Neuronal stem cell (in vitro differentiated cells): Measurements from ENCODE around the gene PRDM8.

Source experiments
- DNase-seq: peaks from one replicate; pipeline ENCODE4 v3.0.0-alpha.2; 2013; ENCODE audit warnings: low spot score
- H2AFZ ChIP-seq: one replicate; pipeline ENCODE4 v1.6.1; 2013; ENCODE audit warnings: mild to moderate bottlenecking, low read length, inconsistent platforms
- H2AK5ac ChIP-seq: 2 replicates; pipeline ENCODE4 v1.6.1; 2013; ENCODE audit warnings: low read depth, mild to moderate bottlenecking, inconsistent platforms, low read length, moderate library complexity, mixed read lengths
- H2BK120ac ChIP-seq: 2 replicates; pipeline ENCODE4 v1.6.1; 2013; ENCODE audit warnings: low read depth, mild to moderate bottlenecking, inconsistent platforms, low read length, moderate library complexity, mixed read lengths
- H2BK12ac ChIP-seq: one replicate; pipeline ENCODE4 v1.6.1; 2013; ENCODE audit warnings: low read length, inconsistent platforms
- H2BK15ac ChIP-seq: 2 replicates; pipeline ENCODE4 v1.6.1; 2013; ENCODE audit warnings: mild to moderate bottlenecking, low read length, inconsistent platforms, mixed read lengths
- H2BK5ac ChIP-seq: one replicate; pipeline ENCODE4 v1.6.1; 2013; ENCODE audit warnings: inconsistent platforms, mild to moderate bottlenecking, low read length, moderate library complexity
- H3K14ac ChIP-seq: one replicate; pipeline ENCODE4 v1.6.1; 2013; ENCODE audit warnings: low read length, inconsistent platforms
- H3K18ac ChIP-seq: 2 replicates; pipeline ENCODE4 v1.6.1; 2013; ENCODE audit warnings: low read length, inconsistent platforms
- H3K23ac ChIP-seq: 2 replicates; pipeline ENCODE4 v1.6.1; 2013; ENCODE audit warnings: low read depth, mild to moderate bottlenecking, mixed read lengths, low read length, inconsistent platforms; ENCODE audit not compliant: poor library complexity
- H3K27ac ChIP-seq: replicated peaks from 3 replicates; pipeline ENCODE4 v1.5.1; 2013; ENCODE audit warnings: low read length, inconsistent platforms
- H3K27me3 ChIP-seq, 3 experiments: 2 replicates each; pipeline ENCODE4 v1.6.1; 2013; ENCODE audit warnings: low read length in 3 of 3, mild to moderate bottlenecking in 2 of 3, inconsistent platforms in 1 of 3, low read depth in 1 of 3, mixed read lengths in 1 of 3, moderate library complexity in 1 of 3; ENCODE audit not compliant: control insufficient read depth in 3 of 3, insufficient read depth in 3 of 3
- H3K36me3 ChIP-seq, 2 donors: replicated peaks in 1 of 2; 2 replicates each; pipeline ENCODE4 v1.6.1; 2013; ENCODE audit warnings: low read length in 2 of 2; ENCODE audit not compliant: control insufficient read depth in 2 of 2, insufficient read depth in 2 of 2
- H3K4ac ChIP-seq: 2 replicates; pipeline ENCODE4 v1.6.1; 2013; ENCODE audit warnings: inconsistent platforms, mild to moderate bottlenecking, low read length, moderate library complexity
- H3K4me1 ChIP-seq, 2 donors: 1 replicate in 1 of 2; 2 replicates in 1 of 2; pipeline ENCODE4 v1.6.1; 2013; ENCODE audit warnings: low read length in 2 of 2, low read depth in 1 of 2; ENCODE audit not compliant: control insufficient read depth in 2 of 2, insufficient read depth in 1 of 2
- H3K4me2 ChIP-seq: one replicate; pipeline ENCODE4 v1.6.1; 2013; ENCODE audit warnings: mild to moderate bottlenecking, low read length, inconsistent platforms; ENCODE audit not compliant: insufficient read depth, poor library complexity, severe bottlenecking
- H3K4me3 ChIP-seq, 2 donors: 2 replicates each; pipeline ENCODE4 v1.5.1; 2013; ENCODE audit warnings: low read length in 2 of 2, mild to moderate bottlenecking in 2 of 2, inconsistent platforms in 1 of 2, moderate library complexity in 1 of 2
- H3K79me1 ChIP-seq: one replicate; pipeline ENCODE4 v1.6.1; 2013; ENCODE audit warnings: low read depth, mild to moderate bottlenecking, inconsistent platforms, low read length, moderate library complexity
- H3K9ac ChIP-seq: one replicate; pipeline ENCODE4 v1.6.1; 2013; ENCODE audit warnings: mild to moderate bottlenecking, low read depth, low read length, inconsistent platforms; ENCODE audit not compliant: poor library complexity
- H3K9me3 ChIP-seq, 2 donors: replicated peaks in 1 of 2; 2 replicates each; pipeline versions ENCODE3 to v1.6.1; 2013; ENCODE audit warnings: low read length in 2 of 2, mild to moderate bottlenecking in 2 of 2, inconsistent platforms in 1 of 2, low read depth in 1 of 2, mixed read lengths in 1 of 2, moderate library complexity in 1 of 2; ENCODE audit not compliant: control insufficient read depth in 2 of 2, insufficient read depth in 1 of 2
- H4K8ac ChIP-seq: one replicate; pipeline ENCODE4 v1.6.1; 2013; ENCODE audit warnings: low read depth, mild to moderate bottlenecking, inconsistent platforms, low read length, moderate library complexity
- H4K91ac ChIP-seq: one replicate; pipeline ENCODE4 v1.6.1; 2013; ENCODE audit warnings: low read length, low read depth, mild to moderate bottlenecking, inconsistent platforms; ENCODE audit not compliant: poor library complexity
- WGBS, 2 donors: extraction: QIAGEN DNeasy Blood & Tissue Kit; methylation state at CpG; one replicate each; pipeline ENCODE4 v1.1.7; 2013; ENCODE audit warnings: missing lambda C conversion rate in 2 of 2, mixed read lengths in 1 of 2; ENCODE audit not compliant: insufficient read length in 2 of 2, insufficient replicate concordance in 1 of 2; ENCODE audit errors: extremely low coverage in 2 of 2; 5-methylcytosine and 5-hydroxymethylcytosine counted together

The PRDM8 gene

DNA sequence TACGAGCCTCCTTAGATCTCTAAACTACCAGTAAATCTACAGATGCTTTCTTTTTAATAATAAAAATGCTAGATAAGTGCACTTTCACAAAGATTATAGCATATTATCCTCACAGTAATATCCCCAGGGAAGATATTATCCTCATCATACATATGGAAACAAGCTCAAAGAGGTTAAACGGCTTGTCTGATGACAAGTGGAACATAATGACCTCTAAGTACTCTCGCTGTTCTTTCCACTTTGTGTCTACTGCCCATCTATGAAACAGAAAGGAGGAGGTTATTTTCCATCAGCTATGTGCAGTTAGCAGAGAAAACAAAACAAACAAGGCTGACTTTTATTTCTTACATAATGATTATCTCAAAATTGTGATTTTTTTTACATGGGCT lies 42.8 kb upstream of the PRDM8 start:
- no peak overlapping the region for H3K18ac ChIP-seq
- no peak overlapping the region for H3K27ac ChIP-seq
- H3K4me1 ChIP-seq = no peaks in the 10 kb centered on the region
- H4K91ac ChIP-seq = no peak overlapping the region
- no peak overlapping the region for H4K8ac ChIP-seq
- no peak overlapping the region for H2BK12ac ChIP-seq
- no peak for DNase-seq
- no peak overlapping the region for H3K23ac ChIP-seq
- H3K4me3 ChIP-seq = no peak overlapping the region
- H2BK15ac ChIP-seq = no peak overlapping the region
- no peak overlapping the region for H3K9ac ChIP-seq
- H2AFZ ChIP-seq = no peak overlapping the region
- no peaks in the 10 kb centered on the region for H3K36me3 ChIP-seq
- H2BK120ac ChIP-seq = no peak overlapping the region
- no peaks in the 10 kb centered on the region for H3K27me3 ChIP-seq
- no peak overlapping the region for H2BK5ac ChIP-seq
- H3K4me2 ChIP-seq = no peak overlapping the region
- no peaks in the 10 kb centered on the region for H3K9me3 ChIP-seq
- no peak overlapping the region for H3K14ac ChIP-seq
- no peak overlapping the region for H2AK5ac ChIP-seq
- no peak overlapping the region for H3K4ac ChIP-seq
- no peaks in the 10 kb centered on the region for H3K79me1 ChIP-seq
- WGBS, 2 donors = no CpG with 5 or more reads among the region's 3 CpGs

DNA sequence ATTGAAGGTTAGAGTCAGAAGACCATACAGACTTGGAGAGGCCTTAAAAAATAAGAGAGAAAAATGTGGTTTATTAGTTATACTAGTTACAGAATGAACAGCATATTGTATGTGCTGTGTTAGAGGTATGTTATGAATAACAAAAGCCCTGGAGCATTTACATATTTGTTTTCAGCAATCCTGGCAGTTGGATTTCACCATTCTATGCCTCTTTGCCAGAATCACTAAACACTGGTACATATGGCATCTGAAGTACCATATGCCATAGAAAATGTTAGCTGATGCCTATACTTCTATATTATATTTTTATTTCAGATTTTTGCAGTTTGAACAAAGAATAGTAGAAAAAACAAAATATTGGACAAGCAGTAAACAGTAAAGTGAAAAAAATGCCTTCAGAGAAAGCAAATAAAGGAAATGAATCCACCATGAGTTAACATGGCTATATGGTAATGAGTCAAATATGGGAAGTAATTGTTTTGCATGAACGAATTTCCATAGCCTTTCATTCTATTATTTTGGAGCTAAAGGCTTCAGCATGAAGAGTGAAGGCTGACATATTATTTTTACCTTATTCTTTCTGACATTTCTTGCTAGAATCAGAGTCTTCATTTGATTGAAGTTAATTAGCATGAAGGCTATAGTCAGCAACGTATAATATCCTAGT lies 41.9 kb upstream of the PRDM8 start:
- H2BK15ac ChIP-seq = no peak overlapping the region
- H3K14ac ChIP-seq = no peak overlapping the region
- no peaks in the 10 kb centered on the region for H3K36me3 ChIP-seq
- no peak overlapping the region for H4K8ac ChIP-seq
- H3K18ac ChIP-seq = no peak overlapping the region
- H3K9me3 ChIP-seq = no peaks in the 10 kb centered on the region
- no peak overlapping the region for H3K23ac ChIP-seq
- no peak overlapping the region for H2BK5ac ChIP-seq
- DNase-seq = no peak
- H3K4ac ChIP-seq = no peak overlapping the region
- H3K4me1 ChIP-seq = no peaks in the 10 kb centered on the region
- H2AK5ac ChIP-seq = no peak overlapping the region
- H2BK12ac ChIP-seq = no peak overlapping the region
- H3K27ac ChIP-seq = no peak overlapping the region
- H3K27me3 ChIP-seq = no peaks in the 10 kb centered on the region
- H3K4me3 ChIP-seq = no peak overlapping the region
- H2AFZ ChIP-seq = no peak overlapping the region
- no CpG with 5 or more reads among the region's 2 CpGs for WGBS, 2 donors
- no peak overlapping the region for H4K91ac ChIP-seq
- H2BK120ac ChIP-seq = no peak overlapping the region
- H3K4me2 ChIP-seq = no peak overlapping the region
- H3K79me1 ChIP-seq = no peaks in the 10 kb centered on the region
- H3K9ac ChIP-seq = no peak overlapping the region

DNA sequence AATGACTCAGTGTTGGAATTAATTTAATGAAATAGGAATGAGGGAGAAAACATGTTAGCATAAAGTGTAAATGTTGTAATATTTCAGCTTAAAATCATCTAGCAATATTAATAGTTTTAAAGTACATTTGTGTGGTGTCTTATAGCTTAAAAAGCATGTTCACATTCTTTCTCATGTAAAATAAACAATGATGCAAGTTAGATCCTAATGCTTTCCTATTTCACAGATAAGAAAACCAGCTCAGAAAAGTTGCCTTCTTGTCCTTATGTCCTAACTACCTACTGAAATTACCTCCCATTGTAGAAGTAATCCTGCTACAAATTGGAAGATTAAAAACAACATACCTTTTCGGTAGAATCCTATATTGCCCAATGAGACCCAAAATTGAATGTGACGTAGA lies 40.9 kb upstream of the PRDM8 start:
- Histone ChIP-seq H3K4me2 (no peak overlapping the region), H2AFZ (no peak overlapping the region), H2BK120ac (no peak overlapping the region), H3K18ac (no peak overlapping the region), H3K27me3 (no peaks in the 10 kb centered on the region), H3K23ac (no peak overlapping the region), H2AK5ac (no peak overlapping the region), H2BK15ac (no peak overlapping the region), H3K4me3 (no peak overlapping the region), H2BK5ac (no peak overlapping the region), H3K79me1 (no peaks in the 10 kb centered on the region), H3K9me3 (no peaks in the 10 kb centered on the region), H4K8ac (no peak overlapping the region), H3K14ac (no peak overlapping the region), H3K9ac (no peak overlapping the region), H3K4ac (no peak overlapping the region), H2BK12ac (no peak overlapping the region), H3K27ac (no peak overlapping the region), H3K4me1 (no peaks in the 10 kb centered on the region), H4K91ac (no peak overlapping the region), H3K36me3 (no peaks in the 10 kb centered on the region)
- DNase-seq = no peak
- WGBS, 2 donors = no CpG with 5 or more reads among the region's 2 CpGs

DNA sequence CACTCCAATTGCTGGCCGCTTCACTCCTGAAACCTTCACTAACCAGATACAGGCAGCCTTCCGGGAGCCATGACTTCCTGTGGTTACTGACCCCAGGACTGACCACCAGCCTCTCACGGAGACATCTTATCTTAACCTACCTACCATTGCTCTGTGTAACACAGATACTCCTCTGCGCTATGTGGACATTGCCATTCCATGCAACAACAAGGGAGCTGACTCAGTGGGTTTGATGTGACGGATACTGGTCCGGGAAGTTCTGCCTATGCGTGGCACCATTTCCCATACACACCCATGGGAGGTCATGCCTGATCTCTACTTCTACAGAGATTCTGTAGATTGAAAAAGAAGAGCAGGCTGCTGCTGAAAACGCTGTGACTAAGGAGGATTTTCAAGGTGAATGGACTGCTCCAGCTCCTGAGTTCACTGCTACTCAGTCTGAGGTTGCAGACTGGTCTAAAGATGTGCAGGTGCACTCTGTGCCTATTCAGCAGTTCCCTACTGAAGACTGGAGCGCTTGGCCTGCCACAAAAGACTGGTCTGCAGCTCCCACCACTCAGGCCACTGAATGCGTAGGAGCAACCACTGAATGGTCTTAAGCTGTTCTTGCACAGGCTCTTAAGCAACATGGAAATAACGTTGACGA lies 35.8 kb upstream of the PRDM8 start:
- H2BK15ac ChIP-seq = no peak overlapping the region
- H3K4ac ChIP-seq = no peak overlapping the region
- H3K9ac ChIP-seq = no peak overlapping the region
- no peak overlapping the region for H3K18ac ChIP-seq
- no peaks in the 10 kb centered on the region for H3K9me3 ChIP-seq
- no peak overlapping the region for H2BK5ac ChIP-seq
- no peaks in the 10 kb centered on the region for H3K27me3 ChIP-seq
- no peak overlapping the region for H2BK120ac ChIP-seq
- H2AFZ ChIP-seq = no peak overlapping the region
- no peak overlapping the region for H2AK5ac ChIP-seq
- no peak overlapping the region for H3K23ac ChIP-seq
- H3K4me1 ChIP-seq = no peaks in the 10 kb centered on the region
- H4K8ac ChIP-seq = no peak overlapping the region
- H3K4me2 ChIP-seq = no peak overlapping the region
- H3K14ac ChIP-seq = no peak overlapping the region
- no peaks in the 10 kb centered on the region for H3K79me1 ChIP-seq
- no peak overlapping the region for H3K27ac ChIP-seq
- no CpG with 5 or more reads among the region's 12 CpGs for WGBS, 2 donors
- H4K91ac ChIP-seq = no peak overlapping the region
- DNase-seq = no peak
- no peak overlapping the region for H2BK12ac ChIP-seq
- no peak overlapping the region for H3K4me3 ChIP-seq
- no peaks in the 10 kb centered on the region for H3K36me3 ChIP-seq
